Stimulated activated CD4-positive, alpha-beta T cell treated with anti-CD3 and anti-CD28 coated beads, Interleukin-1b, Interleukin-23, amount 100 ng/mL, for 1 hour (primary cell): ENCODE measurements around the gene SORCS2.

Source experiments
- DNase-seq, 2 donors: peaks; one replicate each; pipeline ENCODE4 v3.0.0-alpha.2; 2020; ENCODE audit warnings: low read depth in 2 of 2

SORCS2 gene

GRCh38 chr4:7375427-7375826 is 183.1 kb downstream of the SORCS2 start:
- DNase-seq: no peak

- DNase-seq: no peak
Observed at GRCh38 chr4:7377223-7377865, 185.0 kb downstream of the SORCS2 start.

GRCh38 chr4:7379186-7379585 is 186.8 kb downstream of the SORCS2 start:
- DNase-seq: no peak

GRCh38 chr4:7379719-7380118 is 187.4 kb downstream of the SORCS2 start:
- no peak for DNase-seq

GRCh38 chr4:7381221-7381889 is 189.0 kb downstream of the SORCS2 start:
- DNase-seq: no peak

GRCh38 chr4:7381890-7382633 is 189.7 kb downstream of the SORCS2 start:
- DNase-seq: no peak

GRCh38 chr4:7382634-7383014 is 190.3 kb downstream of the SORCS2 start:
- DNase-seq: no peak

- DNase-seq: no peak
Observed at GRCh38 chr4:7383266-7383665, 190.9 kb downstream of the SORCS2 start.

- DNase-seq: no peak
Observed at GRCh38 chr4:7384003-7384928, 191.9 kb downstream of the SORCS2 start.

GRCh38 chr4:7384929-7385890 is 192.9 kb downstream of the SORCS2 start:
- no peak for DNase-seq

GRCh38 chr4:7387925-7388324 is 195.6 kb downstream of the SORCS2 start:
- no peak for DNase-seq

- no peak for DNase-seq
Observed at GRCh38 chr4:7388627-7389026, 196.3 kb downstream of the SORCS2 start.

GRCh38 chr4:7389101-7389701 is 196.9 kb downstream of the SORCS2 start:
- DNase-seq: no peak

GRCh38 chr4:7389719-7390118 is 197.4 kb downstream of the SORCS2 start:
- no peak for DNase-seq

GRCh38 chr4:7390336-7390735 is 198.0 kb downstream of the SORCS2 start:
- DNase-seq: no peak

- no peak for DNase-seq
Observed at GRCh38 chr4:7390906-7391636, 198.7 kb downstream of the SORCS2 start.

- no peak for DNase-seq
Observed at GRCh38 chr4:7391637-7392437, 199.5 kb downstream of the SORCS2 start.
